Tibial nerve (tissue), 4 donors: ENCODE data around the gene BCAS3. TPM values are rescaled to one million over a fixed set of nuclear protein-coding genes. Genes with fewer than 3 reads are reported as not detected.
"Not testable (repeated sequence)": the region's sequence is repeated elsewhere in the genome, so short reads cannot be mapped to it uniquely, and the experiment has no call there.

ENCODE experiments used
- DNase-seq, 2 donors: peaks; one replicate each; pipeline ENCODE4 v3.0.0-alpha.2; 2019; ENCODE audit warnings: low spot score in 2 of 2
- H3K27ac ChIP-seq, 4 donors: fragments of 200-600 bp; sonication (generic) in 3 of 4; one replicate each; pipeline ENCODE4 v1.5.1; 2017 to 2019; ENCODE audit warnings: mild to moderate bottlenecking in 1 of 4
- H3K27me3 ChIP-seq, 2 donors: fragments of 200-600 bp; sonication (generic) in 1 of 2; one replicate each; pipeline versions ENCODE4 v1.5.1 to v1.6.0; 2017 to 2019
- H3K36me3 ChIP-seq, 3 donors: fragments of 200-600 bp; sonication (generic); one replicate each; pipeline ENCODE4 v1.5.1; 2018 to 2019
- H3K4me1 ChIP-seq, 4 donors: fragments of 200-600 bp; sonication (generic) in 3 of 4; one replicate each; pipeline ENCODE4 v1.5.1; 2017 to 2019
- H3K4me3 ChIP-seq, 4 donors: fragments of 200-600 bp; sonication (generic) in 3 of 4; one replicate each; pipeline ENCODE4 v1.5.1; 2017 to 2019; ENCODE audit warnings: mild to moderate bottlenecking in 1 of 4, moderate library complexity in 1 of 4
- H3K9me3 ChIP-seq, 4 donors: fragments of 200-600 bp; sonication (generic) in 3 of 4; one replicate each; pipeline ENCODE4 v1.5.1; 2017 to 2019
- EP300 ChIP-seq, 2 donors: sonication (generic); formaldehyde crosslinking; IDR thresholded peaks; one replicate each; pipeline ENCODE4 v1.6.1; 2017; ENCODE audit warnings: antibody characterized with exemption in 2 of 2, mild to moderate bottlenecking in 1 of 2
- POLR2A ChIP-seq, 2 donors: fragments of 450-650 bp; IDR thresholded peaks; one replicate each; pipeline ENCODE4 v1.6.1; 2017; ENCODE audit warnings: antibody characterized with exemption in 2 of 2, mild to moderate bottlenecking in 2 of 2, moderate library complexity in 2 of 2
- WGBS, 2 donors: methylation state at CpG; one replicate each; pipeline ENCODE4 v1.1.5; 2018; 5-methylcytosine and 5-hydroxymethylcytosine counted together
- total RNA-seq, 4 donors: library from RNA; depleted of rRNA; stranded (reverse); fragments of >200 nt; gene quantifications; one replicate each; pipeline ENCODE4 v1.1.0, GENCODE V29; 2016
- TF ChIP-seq, protein P1 (sequence below), 5 experiments: fragments of 200-600 bp in 3 of 5; fragments of 450-650 bp in 2 of 5; sonication (generic) in 3 of 5; IDR thresholded peaks; one replicate each; pipeline ENCODE4 v1.5.1; 2016 to 2019; ENCODE audit warnings: antibody characterized with exemption in 5 of 5, mild to moderate bottlenecking in 3 of 5, moderate library complexity in 2 of 5

Gene BCAS3
- total RNA-seq, 4 donors from 2014 or later: 26.4 to 48.1 (median 44.8) TPM

- no peak overlapping the region for H3K4me3 ChIP-seq
- H3K9me3 ChIP-seq: no peaks in the 10 kb centered on the region
- peaks cover 0 to 8% (median 0%) of the 10 kb centered on the region in 4 donors for H3K4me1 ChIP-seq
- H3K36me3 ChIP-seq: no peaks in the 10 kb centered on the region
- TF ChIP-seq, protein P1, sequence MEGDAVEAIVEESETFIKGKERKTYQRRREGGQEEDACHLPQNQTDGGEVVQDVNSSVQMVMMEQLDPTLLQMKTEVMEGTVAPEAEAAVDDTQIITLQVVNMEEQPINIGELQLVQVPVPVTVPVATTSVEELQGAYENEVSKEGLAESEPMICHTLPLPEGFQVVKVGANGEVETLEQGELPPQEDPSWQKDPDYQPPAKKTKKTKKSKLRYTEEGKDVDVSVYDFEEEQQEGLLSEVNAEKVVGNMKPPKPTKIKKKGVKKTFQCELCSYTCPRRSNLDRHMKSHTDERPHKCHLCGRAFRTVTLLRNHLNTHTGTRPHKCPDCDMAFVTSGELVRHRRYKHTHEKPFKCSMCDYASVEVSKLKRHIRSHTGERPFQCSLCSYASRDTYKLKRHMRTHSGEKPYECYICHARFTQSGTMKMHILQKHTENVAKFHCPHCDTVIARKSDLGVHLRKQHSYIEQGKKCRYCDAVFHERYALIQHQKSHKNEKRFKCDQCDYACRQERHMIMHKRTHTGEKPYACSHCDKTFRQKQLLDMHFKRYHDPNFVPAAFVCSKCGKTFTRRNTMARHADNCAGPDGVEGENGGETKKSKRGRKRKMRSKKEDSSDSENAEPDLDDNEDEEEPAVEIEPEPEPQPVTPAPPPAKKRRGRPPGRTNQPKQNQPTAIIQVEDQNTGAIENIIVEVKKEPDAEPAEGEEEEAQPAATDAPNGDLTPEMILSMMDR (IDR thresholded peaks at IDR 0.05): no peak
- TF ChIP-seq EP300 (IDR thresholded peaks at IDR 0.05): no peak
- 78 to 86% methylated on average over 6 of the region's 6 CpGs for WGBS, 2 donors
- DNase-seq: no peak
- H3K27me3 ChIP-seq: no peaks in the 10 kb centered on the region
- no peak overlapping the region for H3K27ac ChIP-seq
Measured at GRCh38 chr17:60802377-60802776, 124.7 kb downstream of the BCAS3 start.

DNA sequence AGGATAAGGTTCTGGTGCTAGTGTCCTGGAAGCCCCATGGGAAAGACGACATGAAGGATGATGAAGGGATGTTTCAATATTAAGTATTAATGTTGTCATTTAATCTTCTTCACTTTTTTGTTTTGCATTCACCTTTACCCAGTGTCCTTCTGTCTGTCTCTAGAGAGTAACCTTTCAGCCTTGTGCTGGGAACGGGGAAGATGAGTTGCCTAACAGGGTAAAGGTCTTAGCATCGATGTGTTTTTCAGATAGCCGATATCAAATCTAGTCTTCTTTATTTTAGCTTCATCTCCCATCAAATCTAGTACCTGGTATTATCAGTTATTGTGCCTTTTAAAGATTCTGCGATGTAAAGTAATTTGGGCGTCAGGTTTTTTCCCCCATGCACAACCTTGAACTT lies 125.4 kb downstream of the BCAS3 start:
- no peaks in the 10 kb centered on the region for H3K9me3 ChIP-seq
- H3K27me3 ChIP-seq: no peaks in the 10 kb centered on the region
- TF ChIP-seq EP300 (IDR thresholded peaks at IDR 0.05) (no peak), POLR2A (IDR thresholded peaks at IDR 0.05) (no peak)
- TF ChIP-seq, protein P1 (IDR thresholded peaks at IDR 0.05): no peak
- H3K27ac ChIP-seq: no peak overlapping the region
- 96 to 97% methylated on average over 6 of the region's 6 CpGs for WGBS, 2 donors
- no peak overlapping the region for H3K4me3 ChIP-seq
- H3K4me1 ChIP-seq: peaks cover 0 to 8% (median 0%) of the 10 kb centered on the region in 4 donors
- H3K36me3 ChIP-seq: no peaks in the 10 kb centered on the region
- DNase-seq: no peak

- WGBS, 2 donors: 95 to 97% methylated on average over 3 of the region's 3 CpGs
- Histone ChIP-seq H3K4me3 (no peak overlapping the region), H3K36me3 (peaks cover 0 to 2% (median 0%) of the 10 kb centered on the region in 3 donors), H3K4me1 (no peaks in the 10 kb centered on the region), H3K27ac (no peak overlapping the region), H3K9me3 (no peaks in the 10 kb centered on the region), H3K27me3 (no peaks in the 10 kb centered on the region)
- no peak for DNase-seq
- TF ChIP-seq POLR2A (IDR thresholded peaks at IDR 0.05): no peak
Measured at GRCh38 chr17:60804831-60805230, 127.2 kb downstream of the BCAS3 start.

DNA sequence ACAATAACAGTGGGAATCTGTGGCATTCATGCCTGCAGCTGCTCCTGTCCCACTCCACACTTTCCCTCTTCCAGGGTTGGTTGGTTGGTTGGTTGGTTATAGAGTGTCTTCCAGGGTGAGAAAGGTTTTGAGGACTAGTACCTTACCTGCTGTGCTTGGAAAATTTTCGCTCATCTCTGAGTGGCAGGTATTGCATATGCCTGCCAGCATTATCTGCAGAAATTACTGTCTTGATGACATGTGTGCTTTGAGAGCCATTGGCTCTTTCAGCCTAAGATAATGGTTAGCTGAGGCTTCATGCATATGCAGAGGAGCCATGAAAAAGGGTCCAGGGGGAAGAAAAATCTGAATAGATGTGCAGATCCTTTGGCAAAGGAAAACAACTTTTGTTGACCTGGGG lies 131.8 kb downstream of the BCAS3 start:
- Histone ChIP-seq H3K4me3 (no peak overlapping the region), H3K36me3 (peaks cover 0 to 20% (median 0%) of the 10 kb centered on the region in 3 donors), H3K27me3 (no peaks in the 10 kb centered on the region), H3K27ac (no peak overlapping the region), H3K9me3 (peaks cover 0 to 30% (median 7%) of the 10 kb centered on the region in 4 donors), H3K4me1 (no peaks in the 10 kb centered on the region)
- WGBS, 2 donors: 95 to 100% methylated on average over 1 of the region's 1 CpG
- DNase-seq: no peak
- no peak for TF ChIP-seq EP300 (IDR thresholded peaks at IDR 0.05)
- no peak for TF ChIP-seq POLR2A (IDR thresholded peaks at IDR 0.05)
- TF ChIP-seq, protein P1 (IDR thresholded peaks at IDR 0.05): no peak

DNA sequence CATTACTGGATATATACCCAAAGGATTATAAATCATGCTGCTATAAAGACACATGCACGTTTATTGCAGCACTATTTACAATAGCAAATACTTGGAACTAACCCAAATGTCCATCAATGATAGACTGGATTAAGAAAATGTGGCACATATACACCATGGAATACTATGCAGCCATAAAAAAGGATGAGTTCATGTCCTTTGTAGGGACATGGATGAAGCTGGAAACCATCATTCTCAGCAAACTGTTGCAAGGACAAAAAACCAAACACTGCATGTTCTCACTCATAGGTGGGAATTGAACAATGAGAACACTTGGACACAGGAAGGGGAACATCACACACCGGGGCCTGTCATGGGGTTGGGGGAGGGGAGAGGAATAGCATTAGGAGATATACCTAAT lies 137.3 kb downstream of the BCAS3 start:
- not testable (repeated sequence) for H3K4me3 ChIP-seq, H3K4me1 ChIP-seq, DNase-seq, H3K27me3 ChIP-seq, H3K27ac ChIP-seq
- Histone ChIP-seq H3K36me3 (peaks cover 0 to 17% (median 0%) of the 10 kb centered on the region in 3 donors), H3K9me3 (peaks cover 0 to 30% (median 7%) of the 10 kb centered on the region in 4 donors)
- WGBS, 2 donors: 70 to 78% methylated on average over 2 of the region's 2 CpGs

GRCh38 chr17:60817192-60817591 lies 139.5 kb downstream of the BCAS3 start:
- no peaks in the 10 kb centered on the region for H3K27me3 ChIP-seq
- no peak for DNase-seq
- H3K36me3 ChIP-seq: peaks cover 0 to 5% (median 0%) of the 10 kb centered on the region in 3 donors
- H3K4me1 ChIP-seq: no peaks in the 10 kb centered on the region
- peaks cover 0 to 18% (median 5%) of the 10 kb centered on the region in 4 donors for H3K9me3 ChIP-seq
- H3K27ac ChIP-seq: peak overlapping the region in 1 of 4 donors; percentile 64
- WGBS, 2 donors: 40 to 57% methylated on average over 1 of the region's 1 CpG
- H3K4me3 ChIP-seq: no peak overlapping the region
- TF ChIP-seq, protein P1 (IDR thresholded peaks at IDR 0.05): no peak
- no peak for TF ChIP-seq EP300 (IDR thresholded peaks at IDR 0.05)
- TF ChIP-seq POLR2A (IDR thresholded peaks at IDR 0.05): no peak
